HFF-Myc (cell line): ENCODE measurements around the gene CDC5L.
A peak's percentile ranks its signal among the peaks of the same experiment; 100 is the strongest.

Source experiments
- DNase-seq: peaks from one replicate; pipeline ENCODE4 v3.0.0-alpha.2; 2011; ENCODE audit warnings: low read depth; ENCODE audit errors: extremely low read depth
- H3K4me3 ChIP-seq: replicated peaks from 2 replicates; pipeline ENCODE4 v1.5.1; 2011; ENCODE audit warnings: low read depth, mild to moderate bottlenecking, control low read depth, low read length
- TF ChIP-seq, protein P1 (sequence below): IDR thresholded peaks from 2 replicates; pipeline ENCODE4 v1.5.1; 2012; ENCODE audit warnings: mild to moderate bottlenecking, low read depth, low read length, control low read depth; ENCODE audit errors: missing control alignments

The CDC5L gene

DNA sequence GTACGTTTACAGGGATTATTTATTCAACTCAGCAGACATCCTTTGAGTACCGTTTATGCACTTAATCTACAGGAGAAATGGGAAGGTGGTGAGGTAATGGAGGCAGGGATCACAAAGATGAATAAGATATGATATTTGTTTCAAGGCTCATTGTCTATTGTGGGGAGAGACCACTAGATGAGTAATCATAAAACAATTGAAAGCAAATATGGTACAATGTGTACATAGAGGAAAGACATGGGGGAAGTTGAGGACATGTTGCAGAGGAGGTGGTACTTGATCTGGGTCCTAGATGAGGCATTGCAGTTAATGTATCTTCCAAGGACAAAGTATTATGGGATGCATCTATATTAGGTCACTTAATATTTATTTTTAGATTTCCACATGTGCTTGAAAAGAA lies 13.7 kb upstream of the CDC5L start:
- H3K4me3 ChIP-seq = no peak overlapping the region
- no peak for DNase-seq
- TF ChIP-seq, protein P1, sequence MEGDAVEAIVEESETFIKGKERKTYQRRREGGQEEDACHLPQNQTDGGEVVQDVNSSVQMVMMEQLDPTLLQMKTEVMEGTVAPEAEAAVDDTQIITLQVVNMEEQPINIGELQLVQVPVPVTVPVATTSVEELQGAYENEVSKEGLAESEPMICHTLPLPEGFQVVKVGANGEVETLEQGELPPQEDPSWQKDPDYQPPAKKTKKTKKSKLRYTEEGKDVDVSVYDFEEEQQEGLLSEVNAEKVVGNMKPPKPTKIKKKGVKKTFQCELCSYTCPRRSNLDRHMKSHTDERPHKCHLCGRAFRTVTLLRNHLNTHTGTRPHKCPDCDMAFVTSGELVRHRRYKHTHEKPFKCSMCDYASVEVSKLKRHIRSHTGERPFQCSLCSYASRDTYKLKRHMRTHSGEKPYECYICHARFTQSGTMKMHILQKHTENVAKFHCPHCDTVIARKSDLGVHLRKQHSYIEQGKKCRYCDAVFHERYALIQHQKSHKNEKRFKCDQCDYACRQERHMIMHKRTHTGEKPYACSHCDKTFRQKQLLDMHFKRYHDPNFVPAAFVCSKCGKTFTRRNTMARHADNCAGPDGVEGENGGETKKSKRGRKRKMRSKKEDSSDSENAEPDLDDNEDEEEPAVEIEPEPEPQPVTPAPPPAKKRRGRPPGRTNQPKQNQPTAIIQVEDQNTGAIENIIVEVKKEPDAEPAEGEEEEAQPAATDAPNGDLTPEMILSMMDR = no peak

DNA sequence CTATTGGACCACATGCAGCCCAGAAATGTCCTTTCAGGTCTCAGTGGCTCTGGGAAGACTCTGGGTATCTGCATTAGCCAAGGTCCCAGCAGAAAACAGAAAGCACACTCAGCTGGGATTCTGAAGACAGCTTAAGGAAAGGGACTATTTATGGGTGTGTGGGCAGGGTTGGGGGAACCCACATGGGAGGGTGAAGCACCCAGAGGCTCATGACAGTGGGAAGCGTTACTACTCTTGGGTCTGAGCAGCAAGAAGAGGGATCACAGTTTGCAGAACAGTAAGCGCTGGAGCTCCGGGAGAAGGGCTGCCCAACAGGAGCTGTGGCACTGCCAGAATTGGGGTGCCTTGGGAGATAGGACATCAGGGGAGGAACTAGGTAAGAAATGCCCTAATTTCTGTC lies 12.4 kb upstream of the CDC5L start:
- TF ChIP-seq, protein P1 = no peak
- no peak for DNase-seq
- no peak overlapping the region for H3K4me3 ChIP-seq

DNA sequence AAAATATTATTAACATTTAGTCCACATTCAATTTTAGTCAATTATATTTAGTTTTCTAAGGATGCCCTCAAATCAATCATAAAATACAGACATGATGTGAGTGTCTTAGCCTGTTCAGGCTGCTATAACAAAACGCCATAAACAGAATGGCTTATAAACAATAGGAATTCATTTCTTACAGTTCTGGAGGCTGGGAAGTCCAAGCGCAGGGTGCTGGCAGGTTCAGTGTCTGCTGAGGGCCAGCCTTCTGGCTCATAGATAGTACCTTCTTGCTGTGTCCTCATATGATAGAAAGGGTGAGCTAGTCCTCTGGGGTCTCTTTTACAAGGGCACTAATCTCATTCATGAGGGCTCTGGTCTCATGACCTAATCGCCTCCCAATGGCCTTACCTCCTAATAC lies 10.0 kb upstream of the CDC5L start:
- TF ChIP-seq, protein P1 = no peak
- DNase-seq = no peak
- no peak overlapping the region for H3K4me3 ChIP-seq

DNA sequence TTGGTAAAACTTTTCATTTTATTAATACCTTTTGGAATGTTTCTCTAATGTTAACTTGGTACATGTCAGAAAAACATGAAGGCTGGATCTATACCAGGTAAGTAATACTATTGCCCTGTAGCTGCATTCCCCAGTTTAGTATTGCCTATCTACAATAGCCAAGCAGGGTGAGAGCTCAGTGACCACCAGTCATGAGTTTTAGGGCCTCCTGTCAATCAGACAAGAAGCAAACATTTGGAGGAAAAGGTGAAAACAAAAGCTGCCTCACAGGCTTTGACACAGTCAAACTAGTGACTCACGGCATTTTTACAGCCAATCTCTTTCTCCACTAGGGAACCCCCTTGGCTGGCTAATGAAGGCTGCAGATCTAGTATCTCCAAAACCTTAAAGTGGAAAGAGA lies 9.5 kb upstream of the CDC5L start:
- no peak overlapping the region for H3K4me3 ChIP-seq
- TF ChIP-seq, protein P1 = no peak
- DNase-seq = no peak

DNA sequence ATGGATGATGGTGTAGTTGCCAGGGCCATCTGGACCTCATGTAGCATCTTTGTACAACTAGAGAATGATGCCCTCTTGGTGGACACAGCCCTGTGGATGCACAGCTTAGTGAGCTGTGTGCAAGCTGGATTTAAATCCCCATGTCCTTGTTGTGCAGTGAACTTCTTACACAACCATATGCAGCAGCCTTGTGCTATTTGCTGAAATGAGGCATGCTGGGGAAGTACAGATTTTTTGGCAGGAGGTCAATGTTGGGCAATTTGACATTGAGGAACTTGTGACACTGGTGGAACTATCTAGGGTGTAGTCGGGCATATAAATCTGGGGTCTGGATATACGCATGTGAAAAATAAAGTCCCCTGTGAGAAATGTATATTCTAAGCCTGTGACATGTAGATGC lies 5.8 kb upstream of the CDC5L start:
- no peak for DNase-seq
- TF ChIP-seq, protein P1 = no peak
- no peak overlapping the region for H3K4me3 ChIP-seq

DNA sequence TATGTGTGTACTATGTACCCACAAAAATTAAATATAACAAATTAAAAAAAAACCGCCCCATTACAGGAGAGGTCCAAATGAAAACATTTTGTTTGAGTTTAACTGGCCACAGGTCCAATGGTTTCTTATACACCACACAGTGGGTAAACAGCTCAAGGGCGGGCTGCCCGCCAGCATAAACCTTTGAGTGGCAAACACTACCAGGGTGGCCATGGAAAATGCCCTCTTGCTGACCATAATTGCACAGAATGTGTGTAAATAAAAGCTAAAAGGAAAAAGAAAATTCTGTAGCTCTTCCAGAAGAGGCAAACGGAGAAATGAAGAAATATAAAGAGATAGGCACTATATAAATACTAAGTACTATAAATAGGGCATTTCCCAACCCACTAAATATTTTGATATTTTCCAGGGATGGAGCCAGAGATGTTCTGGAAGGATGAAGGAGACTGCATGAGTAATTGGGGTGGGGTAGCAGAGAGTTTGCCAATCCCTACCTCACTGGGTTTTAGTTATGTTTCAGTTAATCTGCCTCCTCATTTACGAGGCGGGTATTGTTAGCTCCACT lies 1.1 kb upstream of the CDC5L start:
- TF ChIP-seq, protein P1 = no peak
- no peak for DNase-seq
- H3K4me3 ChIP-seq = peak overlapping the region; percentile 85

DNA sequence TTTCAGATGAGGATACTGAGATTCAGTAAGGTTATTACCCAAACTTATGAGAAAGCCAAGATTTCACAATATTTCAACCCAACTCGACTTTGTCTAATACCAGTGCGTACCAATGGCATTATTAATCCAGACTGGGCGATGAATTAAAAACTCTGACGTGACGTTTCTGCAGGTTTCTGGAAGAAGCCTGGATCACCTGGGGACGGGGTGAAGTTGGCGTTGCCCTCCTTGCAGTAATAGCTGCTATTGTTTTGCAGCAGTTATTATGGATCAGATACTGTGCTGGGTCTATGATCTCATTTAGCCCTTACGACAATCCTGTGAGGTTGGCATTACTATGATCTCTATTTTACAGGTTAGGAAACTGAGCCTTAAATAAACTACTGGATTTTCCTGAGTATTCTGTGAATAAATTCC lies 569 bp upstream of the CDC5L start:
- H3K4me3 ChIP-seq = peak overlapping the region; percentile 85
- TF ChIP-seq, protein P1 = no peak
- DNase-seq = no peak
